ENCODE data around the gene STRN4. TPM values are rescaled to one million over a fixed set of nuclear protein-coding genes. Genes with fewer than 3 reads are reported as not detected.

Gene STRN4, protein sequence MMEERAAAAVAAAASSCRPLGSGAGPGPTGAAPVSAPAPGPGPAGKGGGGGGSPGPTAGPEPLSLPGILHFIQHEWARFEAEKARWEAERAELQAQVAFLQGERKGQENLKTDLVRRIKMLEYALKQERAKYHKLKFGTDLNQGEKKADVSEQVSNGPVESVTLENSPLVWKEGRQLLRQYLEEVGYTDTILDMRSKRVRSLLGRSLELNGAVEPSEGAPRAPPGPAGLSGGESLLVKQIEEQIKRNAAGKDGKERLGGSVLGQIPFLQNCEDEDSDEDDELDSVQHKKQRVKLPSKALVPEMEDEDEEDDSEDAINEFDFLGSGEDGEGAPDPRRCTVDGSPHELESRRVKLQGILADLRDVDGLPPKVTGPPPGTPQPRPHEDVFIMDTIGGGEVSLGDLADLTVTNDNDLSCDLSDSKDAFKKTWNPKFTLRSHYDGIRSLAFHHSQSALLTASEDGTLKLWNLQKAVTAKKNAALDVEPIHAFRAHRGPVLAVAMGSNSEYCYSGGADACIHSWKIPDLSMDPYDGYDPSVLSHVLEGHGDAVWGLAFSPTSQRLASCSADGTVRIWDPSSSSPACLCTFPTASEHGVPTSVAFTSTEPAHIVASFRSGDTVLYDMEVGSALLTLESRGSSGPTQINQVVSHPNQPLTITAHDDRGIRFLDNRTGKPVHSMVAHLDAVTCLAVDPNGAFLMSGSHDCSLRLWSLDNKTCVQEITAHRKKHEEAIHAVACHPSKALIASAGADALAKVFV
- 52.9 and 56.0 TPM in 2 replicates for total RNA-seq
- polyA plus RNA-seq = 33.7 and 39.9 TPM in 2 replicates
- polyA plus RNA-seq (2012) = 49.4 and 56.7 TPM in 2 replicates
- 136 TPM in 2 replicates for polyA minus RNA-seq (ENCODE audit: low replicate concordance)

DNA sequence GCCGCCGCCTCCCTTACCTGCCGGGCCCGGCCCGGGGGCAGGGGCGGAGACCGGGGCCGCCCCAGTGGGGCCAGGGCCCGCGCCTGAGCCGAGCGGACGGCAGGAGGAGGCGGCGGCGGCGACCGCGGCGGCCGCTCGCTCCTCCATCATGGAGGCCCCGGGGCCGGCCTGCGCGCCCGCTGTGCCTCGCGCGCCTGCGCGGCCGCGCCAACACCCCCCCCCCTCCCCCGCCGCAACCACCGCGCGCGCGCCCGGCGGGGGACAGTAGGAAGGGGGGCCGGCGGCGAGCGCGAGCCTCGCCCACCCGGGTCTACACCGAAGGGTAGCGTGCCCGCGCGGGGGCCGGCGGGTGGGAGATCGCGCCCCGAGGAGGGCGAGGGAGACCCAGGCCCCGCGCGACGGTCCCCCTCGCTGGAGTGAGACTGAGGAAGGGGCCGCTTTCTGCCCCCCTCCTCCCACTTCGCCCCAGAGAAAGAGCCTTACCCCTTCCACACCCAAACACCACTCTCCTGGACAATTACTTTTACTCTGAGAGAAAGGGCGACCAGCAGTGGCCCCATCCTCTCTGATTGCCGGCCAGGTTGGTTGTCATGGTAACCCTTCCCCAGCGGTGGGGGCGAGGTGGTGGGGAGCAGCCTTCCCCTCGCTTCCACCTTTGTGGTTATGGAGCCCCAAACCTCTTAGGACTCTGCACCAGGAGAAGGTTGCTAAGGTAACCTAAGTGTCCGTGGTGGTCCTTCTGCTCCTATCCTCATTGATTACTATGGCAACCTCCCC is at the start of gene STRN4:
STRN4 (minus strand) TSS at position 170 of the 777 bp plus-strand sequence; CDS start at position 150, 20 bp downstream.
- no peaks in the 10 kb centered on the region for H3K9me3 ChIP-seq (ENCODE audit: control insufficient read depth, insufficient read depth, low read depth, low read length)
- no peaks in the 10 kb centered on the region for H4K20me1 ChIP-seq (ENCODE audit: control insufficient read depth, extremely low read depth, insufficient read depth, low read length)
- peak in 1 of 2 donors; percentile 43 for DNase-seq (ENCODE audit: low read depth in 2 of 2)
- peaks cover 4% of the 10 kb centered on the region for H3K4me1 ChIP-seq (ENCODE audit: control insufficient read depth, extremely low read depth, insufficient read depth, low read length)
- peak within 1 kb of the TSS; percentile 89 for H3K9ac ChIP-seq (ENCODE audit: insufficient read depth, low read length)
- peak within 1 kb of the TSS; percentile 76 for H3K27ac ChIP-seq (ENCODE audit: insufficient read depth, low read length)
- no peaks in the 10 kb centered on the region for H3K27me3 ChIP-seq (ENCODE audit: control insufficient read depth, insufficient read depth, low read length)
- no peaks in the 10 kb centered on the region for H3K36me3 ChIP-seq (ENCODE audit: control insufficient read depth, insufficient read depth, low read length)
- peaks cover 51% of the 10 kb centered on the region for H3K79me2 ChIP-seq (ENCODE audit: control insufficient read depth, insufficient read depth, low read length)
- H3K4me3 ChIP-seq (replicated peaks in 1 of 4; ENCODE audit: control extremely low read depth in 1 of 4, insufficient read depth in 1 of 4, low read depth in 3 of 4, low read length in 4 of 4) = peak within 1 kb of the TSS; percentile 86 to 91 (median 90)
- TF ChIP-seq, protein P1, sequence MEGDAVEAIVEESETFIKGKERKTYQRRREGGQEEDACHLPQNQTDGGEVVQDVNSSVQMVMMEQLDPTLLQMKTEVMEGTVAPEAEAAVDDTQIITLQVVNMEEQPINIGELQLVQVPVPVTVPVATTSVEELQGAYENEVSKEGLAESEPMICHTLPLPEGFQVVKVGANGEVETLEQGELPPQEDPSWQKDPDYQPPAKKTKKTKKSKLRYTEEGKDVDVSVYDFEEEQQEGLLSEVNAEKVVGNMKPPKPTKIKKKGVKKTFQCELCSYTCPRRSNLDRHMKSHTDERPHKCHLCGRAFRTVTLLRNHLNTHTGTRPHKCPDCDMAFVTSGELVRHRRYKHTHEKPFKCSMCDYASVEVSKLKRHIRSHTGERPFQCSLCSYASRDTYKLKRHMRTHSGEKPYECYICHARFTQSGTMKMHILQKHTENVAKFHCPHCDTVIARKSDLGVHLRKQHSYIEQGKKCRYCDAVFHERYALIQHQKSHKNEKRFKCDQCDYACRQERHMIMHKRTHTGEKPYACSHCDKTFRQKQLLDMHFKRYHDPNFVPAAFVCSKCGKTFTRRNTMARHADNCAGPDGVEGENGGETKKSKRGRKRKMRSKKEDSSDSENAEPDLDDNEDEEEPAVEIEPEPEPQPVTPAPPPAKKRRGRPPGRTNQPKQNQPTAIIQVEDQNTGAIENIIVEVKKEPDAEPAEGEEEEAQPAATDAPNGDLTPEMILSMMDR (conservative IDR thresholded peaks at IDR 0.05 in 1 of 2, IDR thresholded peaks at IDR 0.05 in 1 of 2; ENCODE audit: low read depth in 1 of 2, low read length in 2 of 2) = no peak
- no peak for TF ChIP-seq EZH2 (IDR thresholded peaks at IDR 0.05; ENCODE audit: low read length, missing control alignments)
- H3K4me2 ChIP-seq (ENCODE audit: extremely low read depth, insufficient read depth, low read length) = peak within 1 kb of the TSS; percentile 88
- H2AFZ ChIP-seq (ENCODE audit: low read length) = peak within 1 kb of the TSS; percentile 61

DNA sequence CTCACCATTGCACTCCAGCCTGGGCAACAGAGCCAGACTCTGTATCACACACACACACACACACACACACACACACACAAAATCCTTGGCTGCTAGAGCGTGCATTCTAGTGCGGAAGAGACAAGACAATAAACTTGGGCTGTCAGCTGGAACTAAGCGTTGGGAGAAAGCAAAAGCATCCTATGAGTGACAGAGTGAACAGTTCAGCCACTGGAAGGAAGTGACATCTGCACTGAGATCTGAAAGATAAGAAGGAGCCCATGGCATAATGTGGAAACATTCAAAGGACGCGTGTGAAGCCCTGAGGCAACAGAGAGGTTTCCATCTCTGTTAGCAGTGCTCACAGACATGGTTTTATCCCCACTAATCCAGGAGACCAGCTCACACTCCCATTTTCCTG is 45.7 kb upstream of the STRN4 start:
- Histone ChIP-seq H2AFZ (ENCODE audit: low read length) (no peak overlapping the region), H3K27ac (ENCODE audit: insufficient read depth, low read length) (no peak overlapping the region), H3K4me3 (replicated peaks in 1 of 4; ENCODE audit: control extremely low read depth in 1 of 4, insufficient read depth in 1 of 4, low read depth in 3 of 4, low read length in 4 of 4) (no peak overlapping the region), H3K4me1 (ENCODE audit: control insufficient read depth, extremely low read depth, insufficient read depth, low read length) (peaks cover 12% of the 10 kb centered on the region), H3K9ac (ENCODE audit: insufficient read depth, low read length) (no peak overlapping the region), H3K27me3 (ENCODE audit: control insufficient read depth, insufficient read depth, low read length) (no peaks in the 10 kb centered on the region), H3K4me2 (ENCODE audit: extremely low read depth, insufficient read depth, low read length) (peak overlapping the region; percentile 25), H4K20me1 (ENCODE audit: control insufficient read depth, extremely low read depth, insufficient read depth, low read length) (no peaks in the 10 kb centered on the region), H3K79me2 (ENCODE audit: control insufficient read depth, insufficient read depth, low read length) (peaks cover 13% of the 10 kb centered on the region), H3K9me3 (ENCODE audit: control insufficient read depth, insufficient read depth, low read depth, low read length) (no peaks in the 10 kb centered on the region), H3K36me3 (ENCODE audit: control insufficient read depth, insufficient read depth, low read length) (no peaks in the 10 kb centered on the region)
- no peak for TF ChIP-seq EZH2 (IDR thresholded peaks at IDR 0.05; ENCODE audit: low read length, missing control alignments)
- TF ChIP-seq, protein P1 (conservative IDR thresholded peaks at IDR 0.05 in 1 of 2, IDR thresholded peaks at IDR 0.05 in 1 of 2; ENCODE audit: low read depth in 1 of 2, low read length in 2 of 2) = no peak
- no peak for DNase-seq (ENCODE audit: low read depth in 2 of 2)

Data from fibroblast of lung (primary cell).